Suprapubic skin (tissue), 3 donors: Measurements from ENCODE around the gene MYH6.

Source experiments
- POLR2AphosphoS5 ChIP-seq, 3 donors: sonication (generic); formaldehyde crosslinking; IDR thresholded peaks; one replicate each; pipeline ENCODE4 v1.6.1; 2017; ENCODE audit warnings: antibody characterized with exemption in 3 of 3
- TF ChIP-seq, protein P1 (sequence below), 2 donors: fragments of 200-600 bp in 1 of 2; fragments of 450-650 bp in 1 of 2; sonication (generic) in 1 of 2; IDR thresholded peaks; one replicate each; pipeline ENCODE4 v1.5.1; 2016 to 2019; ENCODE audit warnings: antibody characterized with exemption in 2 of 2, mild to moderate bottlenecking in 1 of 2, moderate library complexity in 1 of 2

DNA sequence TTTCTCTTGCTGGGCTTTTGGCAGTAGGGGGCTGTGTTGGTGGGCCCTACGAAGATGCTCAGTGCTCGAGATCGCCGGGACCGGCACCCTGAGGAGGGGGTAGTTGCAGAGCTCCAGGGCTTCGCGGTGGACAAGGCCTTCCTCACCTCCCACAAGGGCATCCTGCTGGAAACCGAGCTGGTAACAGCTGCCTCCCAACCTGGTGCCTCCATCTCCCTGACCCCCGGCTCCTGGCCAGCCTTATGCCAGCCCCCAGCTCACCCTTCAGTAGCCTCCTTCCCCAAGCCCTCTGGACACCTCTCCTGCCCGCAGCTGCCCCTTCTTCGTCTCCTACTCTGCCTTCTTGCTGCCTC is 30.9 kb downstream of the MYH6 start:
- TF ChIP-seq, protein P1, sequence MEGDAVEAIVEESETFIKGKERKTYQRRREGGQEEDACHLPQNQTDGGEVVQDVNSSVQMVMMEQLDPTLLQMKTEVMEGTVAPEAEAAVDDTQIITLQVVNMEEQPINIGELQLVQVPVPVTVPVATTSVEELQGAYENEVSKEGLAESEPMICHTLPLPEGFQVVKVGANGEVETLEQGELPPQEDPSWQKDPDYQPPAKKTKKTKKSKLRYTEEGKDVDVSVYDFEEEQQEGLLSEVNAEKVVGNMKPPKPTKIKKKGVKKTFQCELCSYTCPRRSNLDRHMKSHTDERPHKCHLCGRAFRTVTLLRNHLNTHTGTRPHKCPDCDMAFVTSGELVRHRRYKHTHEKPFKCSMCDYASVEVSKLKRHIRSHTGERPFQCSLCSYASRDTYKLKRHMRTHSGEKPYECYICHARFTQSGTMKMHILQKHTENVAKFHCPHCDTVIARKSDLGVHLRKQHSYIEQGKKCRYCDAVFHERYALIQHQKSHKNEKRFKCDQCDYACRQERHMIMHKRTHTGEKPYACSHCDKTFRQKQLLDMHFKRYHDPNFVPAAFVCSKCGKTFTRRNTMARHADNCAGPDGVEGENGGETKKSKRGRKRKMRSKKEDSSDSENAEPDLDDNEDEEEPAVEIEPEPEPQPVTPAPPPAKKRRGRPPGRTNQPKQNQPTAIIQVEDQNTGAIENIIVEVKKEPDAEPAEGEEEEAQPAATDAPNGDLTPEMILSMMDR (IDR thresholded peaks at IDR 0.05) = no peak
- TF ChIP-seq POLR2AphosphoS5 (IDR thresholded peaks at IDR 0.05) = no peak
